Gastroesophageal sphincter (tissue), 3 donors: ENCODE data around the gene MTLN.

Source experiments
- EP300 ChIP-seq: sonication (generic); formaldehyde crosslinking; IDR thresholded peaks from one replicate; pipeline ENCODE4 v1.6.1; 2017; ENCODE audit warnings: antibody characterized with exemption, mild to moderate bottlenecking
- POLR2A ChIP-seq, 2 donors: fragments of 450-650 bp; IDR thresholded peaks; one replicate each; pipeline ENCODE4 v1.6.1; 2017; ENCODE audit warnings: antibody characterized with exemption in 2 of 2, mild to moderate bottlenecking in 2 of 2, moderate library complexity in 1 of 2
- POLR2AphosphoS5 ChIP-seq: sonication (generic); formaldehyde crosslinking; IDR thresholded peaks from one replicate; pipeline ENCODE4 v1.6.1; 2017; ENCODE audit warnings: antibody characterized with exemption
- TF ChIP-seq, protein P1 (sequence below), 4 experiments: fragments of 200-600 bp in 2 of 4; fragments of 450-650 bp in 2 of 4; sonication (generic) in 1 of 4; IDR thresholded peaks; one replicate each; pipeline ENCODE4 v1.5.1; 2017 to 2019; ENCODE audit warnings: antibody characterized with exemption in 4 of 4, mild to moderate bottlenecking in 2 of 4, moderate library complexity in 2 of 4

DNA sequence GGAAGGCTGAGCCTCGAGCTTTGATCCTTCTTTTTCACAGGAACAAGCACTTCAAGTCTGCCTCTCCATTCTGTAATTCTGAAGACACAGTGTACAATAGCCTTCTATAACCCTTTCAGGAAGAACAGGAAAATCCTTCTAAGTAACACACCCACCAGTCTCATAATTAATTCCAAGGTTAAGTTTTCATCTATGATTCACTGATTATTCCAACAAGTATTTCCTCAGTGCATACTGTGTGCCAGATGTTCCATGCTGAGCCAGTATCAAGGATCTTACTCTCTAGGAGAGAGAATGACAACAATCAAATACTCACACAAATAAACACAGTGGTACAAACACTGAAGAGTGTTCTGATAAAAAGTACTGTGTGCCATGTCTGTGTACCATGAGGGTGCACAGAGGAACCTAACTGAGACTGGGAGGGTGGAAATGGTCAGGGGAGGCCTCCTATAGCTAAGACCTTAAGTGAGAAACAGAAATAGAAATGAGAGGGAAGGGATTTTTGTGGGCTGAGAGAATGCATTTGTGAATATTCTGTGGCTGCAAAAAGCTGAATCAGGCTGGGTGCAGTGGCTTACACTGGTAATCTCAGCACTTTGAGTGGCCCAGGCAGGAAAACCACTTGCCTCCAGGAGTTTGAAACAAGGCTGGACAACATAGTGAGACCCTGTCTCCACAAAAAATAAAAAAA lies 7.3 kb upstream of the MTLN start:
- TF ChIP-seq POLR2AphosphoS5 (no peak), EP300 (no peak), POLR2A (IDR thresholded peaks at IDR 0.05) (no peak)
- TF ChIP-seq, protein P1, sequence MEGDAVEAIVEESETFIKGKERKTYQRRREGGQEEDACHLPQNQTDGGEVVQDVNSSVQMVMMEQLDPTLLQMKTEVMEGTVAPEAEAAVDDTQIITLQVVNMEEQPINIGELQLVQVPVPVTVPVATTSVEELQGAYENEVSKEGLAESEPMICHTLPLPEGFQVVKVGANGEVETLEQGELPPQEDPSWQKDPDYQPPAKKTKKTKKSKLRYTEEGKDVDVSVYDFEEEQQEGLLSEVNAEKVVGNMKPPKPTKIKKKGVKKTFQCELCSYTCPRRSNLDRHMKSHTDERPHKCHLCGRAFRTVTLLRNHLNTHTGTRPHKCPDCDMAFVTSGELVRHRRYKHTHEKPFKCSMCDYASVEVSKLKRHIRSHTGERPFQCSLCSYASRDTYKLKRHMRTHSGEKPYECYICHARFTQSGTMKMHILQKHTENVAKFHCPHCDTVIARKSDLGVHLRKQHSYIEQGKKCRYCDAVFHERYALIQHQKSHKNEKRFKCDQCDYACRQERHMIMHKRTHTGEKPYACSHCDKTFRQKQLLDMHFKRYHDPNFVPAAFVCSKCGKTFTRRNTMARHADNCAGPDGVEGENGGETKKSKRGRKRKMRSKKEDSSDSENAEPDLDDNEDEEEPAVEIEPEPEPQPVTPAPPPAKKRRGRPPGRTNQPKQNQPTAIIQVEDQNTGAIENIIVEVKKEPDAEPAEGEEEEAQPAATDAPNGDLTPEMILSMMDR (IDR thresholded peaks at IDR 0.05) = no peak
